C1 segment of cervical spinal cord (tissue), 14 donors: ENCODE results near the gene KIAA1217.
"Not testable (repeated sequence)": the region's sequence is repeated elsewhere in the genome, so short reads cannot be mapped to it uniquely, and the experiment has no call there.

ENCODE experiments used
- DNase-seq, 14 donors: peaks; one replicate each; lab custom pipeline; 2025; lab: John Stamatoyannopoulos, UW

Gene KIAA1217

DNA sequence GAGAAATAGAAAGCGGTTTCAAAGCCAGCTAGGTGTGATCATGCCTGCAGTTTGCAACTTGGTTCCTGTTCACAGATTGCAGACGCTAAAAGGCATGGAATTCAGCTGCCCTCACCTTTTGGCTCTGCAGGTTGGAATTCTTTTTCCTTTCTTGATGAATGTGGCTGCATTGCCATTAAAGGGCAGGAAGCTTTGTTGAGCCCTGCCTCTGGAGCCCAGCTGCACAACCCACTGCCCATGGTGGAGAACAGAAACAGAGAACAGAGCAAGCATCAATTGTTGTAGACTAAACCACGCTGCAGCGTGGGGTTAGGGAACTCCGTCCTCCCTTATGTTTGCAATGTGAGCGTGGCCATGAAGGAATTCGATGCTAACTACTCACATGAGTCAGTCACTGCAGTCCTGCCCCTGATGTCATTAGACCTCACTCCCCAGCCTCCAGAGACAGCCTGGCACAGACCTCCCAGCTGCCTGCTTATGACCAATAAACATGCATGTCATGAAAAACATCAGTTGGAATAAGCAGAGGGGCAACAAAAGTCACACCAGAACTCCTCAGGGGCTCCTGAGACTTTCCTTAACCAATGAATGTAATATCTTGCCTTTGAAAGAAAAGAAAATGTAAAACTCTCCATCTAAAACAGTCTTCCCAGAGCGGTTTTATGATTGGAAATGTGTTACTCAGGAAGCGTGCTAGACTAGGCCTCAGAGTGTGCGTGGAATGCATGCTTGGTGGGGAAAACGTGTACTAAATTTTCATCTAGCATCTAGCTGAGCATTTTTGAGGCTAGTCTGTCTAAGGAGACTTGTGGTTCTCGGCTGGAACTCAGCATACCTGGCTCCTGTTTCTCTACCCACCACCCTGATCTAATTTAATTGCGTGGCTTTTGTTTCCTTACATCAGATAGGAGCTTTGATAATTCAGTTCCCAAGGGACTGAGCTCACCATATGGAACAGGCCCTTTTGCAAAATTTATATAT, 232.2 kb downstream of the KIAA1217 start:
- DNase-seq: no peak

GRCh38 chr10:24442234-24442633, 233.3 kb downstream of the KIAA1217 start:
- DNase-seq: no peak

DNA sequence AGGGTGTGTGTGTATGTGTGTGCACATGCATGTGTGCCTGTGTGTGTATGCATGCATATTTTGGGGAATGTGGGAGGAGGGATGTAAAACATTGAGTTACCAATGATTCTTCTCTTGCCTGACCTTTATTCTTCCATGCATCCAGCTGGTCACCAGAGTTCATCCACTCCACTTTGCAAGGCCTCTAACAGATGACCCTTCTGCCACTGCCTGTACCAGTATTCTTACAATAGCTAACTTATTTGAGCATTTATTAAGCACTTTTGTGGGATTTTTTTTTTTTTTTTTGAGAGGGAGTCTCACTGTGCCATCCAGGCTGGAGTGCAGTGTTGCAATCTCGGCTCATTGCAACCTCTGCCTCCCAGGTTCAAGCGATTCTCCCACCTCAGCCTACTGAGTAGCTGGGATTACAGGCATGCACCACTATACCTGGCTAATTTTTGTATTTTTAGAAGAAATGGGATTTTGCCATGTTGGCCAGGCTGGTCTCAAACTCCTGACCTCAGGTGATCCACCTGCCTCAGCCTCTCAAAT, 233.8 kb downstream of the KIAA1217 start:
- not testable (repeated sequence) for DNase-seq

- DNase-seq: no peak
Measured at GRCh38 chr10:24444337-24444736, 235.4 kb downstream of the KIAA1217 start.

- not testable (repeated sequence) for DNase-seq
Measured at GRCh38 chr10:24445958-24446357, 237.0 kb downstream of the KIAA1217 start.

- no peak for DNase-seq
Measured at GRCh38 chr10:24446739-24447138, 237.8 kb downstream of the KIAA1217 start.

- DNase-seq: no peak
Measured at GRCh38 chr10:24448351-24448999, 239.5 kb downstream of the KIAA1217 start.

DNA sequence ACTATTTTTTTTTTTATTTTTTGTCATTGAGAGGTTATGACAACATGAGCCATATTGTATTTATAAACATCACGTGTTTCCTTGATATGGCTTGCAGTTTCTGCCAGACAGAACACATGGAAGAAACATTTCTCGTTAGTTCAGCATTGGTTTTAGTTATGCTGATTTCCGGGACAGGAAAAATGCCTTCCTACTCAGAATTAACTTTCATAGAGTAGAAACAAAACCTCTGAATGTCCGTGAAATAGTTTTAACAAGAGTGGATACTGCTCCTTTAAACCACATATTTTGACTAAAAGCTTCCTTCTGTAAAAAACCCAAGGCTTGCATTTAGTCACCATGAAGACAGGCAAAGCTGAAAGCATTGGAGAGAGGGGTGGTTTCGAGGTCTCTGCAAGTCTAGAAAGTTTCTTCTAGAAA, 240.4 kb downstream of the KIAA1217 start:
- DNase-seq: no peak

DNA sequence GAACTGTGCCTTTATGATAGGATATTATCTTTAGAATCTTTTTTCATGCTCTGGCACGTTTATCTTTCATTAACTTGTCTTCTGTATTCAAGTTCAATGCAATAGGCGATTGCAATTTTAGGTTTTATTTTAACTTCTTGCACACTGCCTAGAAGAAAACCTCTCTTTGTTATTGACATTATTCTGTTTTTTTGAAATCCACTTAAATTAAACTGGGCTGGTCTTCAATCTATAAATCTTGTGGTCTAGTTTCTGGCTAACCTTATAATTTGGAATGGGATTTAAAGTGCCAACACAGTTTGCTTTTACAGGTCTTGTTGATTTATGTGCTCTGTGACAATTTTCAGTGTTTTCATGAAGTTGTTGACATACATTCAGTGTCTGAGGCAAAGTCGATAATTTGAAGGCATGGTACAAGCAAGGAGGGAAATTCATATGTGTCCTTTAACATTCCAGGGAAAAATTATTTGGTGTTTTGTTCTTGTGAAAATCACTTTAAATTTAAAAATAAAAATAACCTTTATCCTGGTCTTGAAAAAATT, 240.9 kb downstream of the KIAA1217 start:
- no peak for DNase-seq

DNA sequence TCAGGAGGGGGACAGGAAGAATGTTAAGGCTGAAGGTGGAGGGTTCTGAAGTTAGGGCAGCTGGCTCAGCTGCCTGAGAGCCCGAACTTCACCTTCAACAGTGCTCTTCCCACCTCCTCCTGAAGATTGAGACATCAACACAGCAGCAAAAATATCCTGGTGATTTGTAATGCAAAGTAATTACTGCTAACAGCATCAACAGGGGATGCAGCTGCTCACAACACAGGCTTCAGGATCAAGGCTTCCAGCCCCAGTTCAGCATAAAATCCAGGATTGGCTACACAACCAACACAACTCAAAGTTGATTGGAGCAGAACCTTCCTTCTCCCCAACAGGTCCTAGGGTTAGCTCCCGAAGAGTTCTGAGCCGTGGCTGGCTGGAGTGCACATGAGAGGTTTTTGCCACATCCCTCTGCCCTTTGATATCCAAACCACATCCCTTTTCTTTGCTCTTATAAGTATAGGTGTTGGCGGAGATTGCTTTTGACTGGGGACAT, 242.4 kb downstream of the KIAA1217 start:
- DNase-seq: no peak

DNA sequence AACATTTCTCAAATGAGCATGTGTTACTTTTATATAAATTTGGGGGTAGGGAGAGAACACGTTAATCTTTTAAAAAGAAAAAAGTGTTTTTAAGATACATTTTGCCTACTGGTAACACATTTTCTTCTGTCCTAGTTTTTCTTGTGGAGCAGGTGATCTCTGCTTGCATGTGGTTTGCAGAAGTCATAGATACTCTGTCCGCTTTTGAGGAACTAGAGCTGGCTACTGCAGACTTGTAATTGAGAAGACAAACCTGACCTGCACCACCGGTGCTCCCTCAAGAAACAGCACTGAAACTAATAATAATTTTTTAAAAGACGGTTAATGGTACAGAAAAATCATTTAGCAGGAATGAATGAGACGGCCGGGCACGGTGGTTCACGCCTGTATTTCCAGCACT, 243.1 kb downstream of the KIAA1217 start:
- no peak for DNase-seq

DNA sequence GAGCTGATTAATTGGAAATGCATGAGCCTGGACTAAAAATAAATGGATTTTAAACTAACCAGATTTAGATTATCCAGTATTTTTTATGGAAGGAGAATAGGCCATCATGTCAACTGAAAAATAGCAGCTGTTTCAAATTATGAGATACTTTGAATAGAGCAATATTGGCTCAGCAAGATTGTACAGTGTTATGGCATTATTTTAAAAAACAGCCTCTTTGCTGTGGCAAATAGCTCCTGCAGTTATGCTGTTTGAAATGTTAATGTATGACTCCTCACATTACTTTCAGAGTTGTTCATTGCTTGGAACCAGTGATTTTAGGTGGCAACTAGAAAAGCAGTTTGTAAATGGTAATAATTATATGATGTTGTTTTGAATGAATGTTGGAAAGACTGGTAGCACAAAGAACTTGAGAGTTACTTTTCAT, 244.5 kb downstream of the KIAA1217 start:
- no peak for DNase-seq

- no peak for DNase-seq
Measured at GRCh38 chr10:24453973-24454372, 245.0 kb downstream of the KIAA1217 start.

- no peak for DNase-seq
Measured at GRCh38 chr10:24455447-24455846, 246.5 kb downstream of the KIAA1217 start.

DNA sequence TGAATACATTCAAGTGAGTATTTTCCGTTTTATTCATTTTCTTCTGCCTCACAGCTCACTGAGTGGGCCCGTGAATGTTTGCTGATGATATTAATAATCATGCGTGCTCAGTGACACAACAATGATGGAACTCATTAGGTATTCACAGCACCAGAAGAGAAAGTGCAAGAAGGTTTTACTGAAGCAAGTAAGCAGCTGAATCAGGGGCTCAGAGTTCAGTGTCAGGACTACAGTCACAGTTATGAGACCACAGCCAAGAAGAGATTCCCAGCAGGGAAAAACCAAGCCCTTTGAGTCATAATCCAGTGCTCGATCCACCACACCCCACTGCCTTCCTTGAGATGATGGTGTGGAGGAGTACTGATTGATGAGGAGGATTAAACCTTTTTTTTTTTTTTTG, 247.4 kb downstream of the KIAA1217 start:
- DNase-seq: no peak

- DNase-seq: no peak
Measured at GRCh38 chr10:24457661-24458318, 248.9 kb downstream of the KIAA1217 start.

GRCh38 chr10:24459836-24460235, 250.9 kb downstream of the KIAA1217 start:
- DNase-seq: no peak

- no peak for DNase-seq
Measured at GRCh38 chr10:24462291-24462813, 253.4 kb downstream of the KIAA1217 start.

DNA sequence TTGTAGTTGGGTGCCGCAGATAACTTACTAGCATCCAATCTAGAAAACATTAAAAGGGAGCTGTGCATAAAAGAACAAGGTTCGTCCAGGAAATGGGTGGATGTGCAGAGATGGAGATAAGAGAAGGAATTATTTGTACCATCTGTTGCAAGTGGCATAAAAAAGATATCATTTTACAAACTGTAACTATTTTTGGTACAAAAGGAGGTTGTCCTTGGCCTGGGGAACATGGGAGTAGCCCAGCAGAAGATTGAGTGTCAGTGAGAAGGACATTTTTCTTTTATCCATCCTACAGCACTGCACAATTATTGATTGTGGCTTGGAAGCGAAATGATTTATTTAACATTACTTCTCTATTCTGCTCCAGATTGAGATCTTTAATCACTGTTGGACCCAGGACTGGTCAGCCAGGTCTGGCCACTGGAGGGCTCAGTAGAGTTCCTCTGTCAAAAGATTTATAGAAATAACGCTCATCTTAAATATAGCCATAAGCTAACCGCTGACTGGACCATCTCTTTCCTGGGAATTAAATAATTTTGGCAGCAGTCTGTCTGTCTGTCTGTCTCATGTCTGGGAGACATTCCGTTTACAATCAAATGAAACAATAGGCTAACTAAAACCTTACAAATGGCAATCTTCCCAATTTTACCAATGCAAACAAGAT, 254.1 kb downstream of the KIAA1217 start:
- no peak for DNase-seq

DNA sequence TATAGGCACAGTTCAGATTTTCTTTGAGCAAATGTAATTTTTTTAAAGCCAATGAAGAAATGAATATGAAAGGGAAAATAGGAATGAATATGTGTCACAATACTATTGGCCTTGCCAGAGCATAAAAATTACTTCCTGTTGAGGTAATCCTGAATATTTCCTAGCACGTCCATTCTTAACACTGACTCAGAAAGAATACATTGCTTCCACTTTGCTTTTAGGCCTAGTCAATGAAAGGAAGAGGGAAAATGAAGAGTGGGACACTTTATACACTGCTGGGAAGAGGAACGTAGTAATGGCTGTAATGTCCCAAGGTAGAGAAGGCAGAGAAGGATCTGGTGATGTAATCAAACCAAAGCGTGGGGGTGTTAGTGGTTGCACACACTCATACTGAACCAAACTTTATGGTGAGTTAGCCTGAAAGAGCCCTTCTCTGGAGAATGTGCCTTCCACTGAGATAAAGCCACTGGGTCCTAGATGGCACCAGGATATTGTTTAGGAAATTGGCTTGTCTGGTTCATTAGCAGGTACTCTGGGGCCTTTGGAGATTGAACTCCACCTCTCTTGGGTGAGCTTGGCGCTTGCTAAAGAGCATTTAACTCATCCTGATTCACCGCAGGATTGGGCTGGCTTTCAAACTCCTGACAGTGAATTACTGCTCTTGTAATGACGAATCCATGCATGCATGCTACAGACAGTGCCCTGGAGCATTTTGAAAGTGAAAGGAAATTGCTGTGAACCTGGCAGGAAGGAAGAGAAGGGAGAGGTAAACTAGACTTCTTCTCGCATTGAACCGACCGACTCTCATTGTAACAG, 254.9 kb downstream of the KIAA1217 start:
- no peak for DNase-seq
